GM18505 (cell line): ENCODE data around the gene EFCAB8.

Experiments
- ATAC-seq: cut with Tn5 transposase; IDR thresholded peaks from one replicate; pipeline ENCODE4 v1.9.1; 2021; ENCODE audit not compliant: unreplicated experiment
- POLR2A ChIP-seq: IDR thresholded peaks from 4 replicates; pipeline ENCODE4 v1.6.1; 2011; ENCODE audit warnings: borderline replicate concordance; ENCODE audit not compliant: insufficient read depth, insufficient read length; ENCODE audit errors: extremely low read depth

Gene EFCAB8

GRCh38 chr20:33002087-33002808, 143.5 kb downstream of the EFCAB8 start:
- TF ChIP-seq POLR2A: no peak
- ATAC-seq: no peak

- no peak for ATAC-seq
Observed at GRCh38 chr20:33004141-33004751, 145.5 kb downstream of the EFCAB8 start, which contains the start of gene SUN5. SUN5 (minus strand) TSS chr20:33004433; CDS start chr20:33004340, 93 bp downstream.

GRCh38 chr20:33005132-33005566, 146.4 kb downstream of the EFCAB8 start:
- TF ChIP-seq POLR2A: no peak
- no peak for ATAC-seq

More at GRCh38 chr20:33004141-33004751, 145.5 kb downstream of the EFCAB8 start, which contains the start of gene SUN5:
- no peak for TF ChIP-seq POLR2A

- no peak for ATAC-seq
- no peak for TF ChIP-seq POLR2A
Observed at GRCh38 chr20:33005908-33006775, 147.4 kb downstream of the EFCAB8 start.

GRCh38 chr20:33006776-33007375, 148.2 kb downstream of the EFCAB8 start:
- ATAC-seq: no peak
- no peak for TF ChIP-seq POLR2A

GRCh38 chr20:33007376-33008335, 148.9 kb downstream of the EFCAB8 start, which contains the start of gene BPIFB2:
BPIFB2 (plus strand) TSS chr20:33007704; CDS start chr20:33008575, 871 bp downstream.
- ATAC-seq: no peak
- TF ChIP-seq POLR2A: no peak

GRCh38 chr20:33008336-33009213, 149.9 kb downstream of the EFCAB8 start:
- TF ChIP-seq POLR2A: no peak
- ATAC-seq: no peak

GRCh38 chr20:33009214-33010132, 150.8 kb downstream of the EFCAB8 start:
- no peak for ATAC-seq
- no peak for TF ChIP-seq POLR2A

- ATAC-seq: no peak
- no peak for TF ChIP-seq POLR2A
Observed at GRCh38 chr20:33010133-33010504, 151.4 kb downstream of the EFCAB8 start.
